ENCODE data around the gene PTGES3. TPM values are rescaled to one million over a fixed set of nuclear protein-coding genes. Genes with fewer than 3 reads are reported as not detected.

Gene PTGES3
- 85.3 and 123 TPM in 2 replicates for total RNA-seq

GRCh38 chr12:56688129-56688845 is at the start of gene PTGES3:
PTGES3 (minus strand) TSS chr12:56688284; CDS start chr12:56687999, 285 bp downstream.

GRCh38 chr12:56724972-56725722 is 37.1 kb upstream of the PTGES3 start, which contains the start of gene NACA:
NACA (minus strand) TSS chr12:56725299; CDS start chr12:56724521, 778 bp downstream.

GRCh38 chr12:56645717-56646446 is 42.2 kb downstream of the PTGES3 start, which contains the start of gene ATP5F1B:
ATP5F1B (minus strand) TSS chr12:56645984; CDS start chr12:56645963, 21 bp downstream.

GRCh38 chr12:56630180-56630632 is 57.9 kb downstream of the PTGES3 start, which contains the start of gene BAZ2A:
BAZ2A (minus strand) TSS chr12:56630326; CDS start chr12:56617530, 12,796 bp downstream.

Small RNAs within 50 kb of the gene (small RNA-seq; reads per million reads assigned to genes)
- not detected for gene RN7SL809P
- gene SNORD59A: 3,296 reads per million, percentile 100 among the genes with 10 or more reads in this experiment

Other genes with a start within 250 kb of the PTGES3 start
- 5.2 and 7.5 TPM in 2 replicates for gene TIMELESS, start 238.9 kb downstream of the PTGES3 start, total RNA-seq
- 0.29 TPM in 1 of 2 replicates, not detected in the other for gene MIP, start 233.6 kb downstream of the PTGES3 start, total RNA-seq
- gene SPRYD4, start 219.7 kb downstream of the PTGES3 start, total RNA-seq: 2.6 and 3.4 TPM in 2 replicates
- not detected in 2 replicates for gene GLS2, start 200.1 kb downstream of the PTGES3 start, total RNA-seq
- gene RBMS2, start 166.5 kb downstream of the PTGES3 start, total RNA-seq: 49.0 and 59.4 TPM in 2 replicates
- 56.8 and 60.8 TPM in 2 replicates for gene BAZ2A, start 58.0 kb downstream of the PTGES3 start, total RNA-seq
- 493 and 570 TPM in 2 replicates for gene ATP5F1B, start 42.3 kb downstream of the PTGES3 start, total RNA-seq
- 1,082 and 1,143 TPM in 2 replicates for gene NACA, start 37.0 kb upstream of the PTGES3 start, total RNA-seq
- 9.1 and 14.4 TPM in 2 replicates for gene PRIM1, start 64.0 kb upstream of the PTGES3 start, total RNA-seq
- gene HSD17B6, start 75.0 kb upstream of the PTGES3 start, total RNA-seq: under 0.01 TPM in 1 of 2 replicates, not detected in the other
- gene SDR9C7, start 246.1 kb upstream of the PTGES3 start, total RNA-seq: not detected in 2 replicates

Measured in vein endothelial cell (primary cell).